EH (cell line): ENCODE measurements around the gene CEP131.
A peak's percentile ranks its signal among the peaks of the same experiment; 100 is the strongest.

Experiments used
- DNase-seq: peaks from one replicate; pipeline ENCODE4 v3.0.0-alpha.2; 2015; ENCODE audit warnings: low read depth

Gene CEP131

GRCh38 chr17:81222906-81223761, at the start of gene CEP131:
Gene CEP131 (minus strand): TSS chr17:81222965. CDS start chr17:81220056, 2,909 bp downstream.
- peak; percentile 98 for DNase-seq

GRCh38 chr17:81271226-81271625, 48.5 kb upstream of the CEP131 start:
- DNase-seq = no peak

- no peak for DNase-seq
Measured at GRCh38 chr17:81270279-81270678, 47.5 kb upstream of the CEP131 start.

DNA sequence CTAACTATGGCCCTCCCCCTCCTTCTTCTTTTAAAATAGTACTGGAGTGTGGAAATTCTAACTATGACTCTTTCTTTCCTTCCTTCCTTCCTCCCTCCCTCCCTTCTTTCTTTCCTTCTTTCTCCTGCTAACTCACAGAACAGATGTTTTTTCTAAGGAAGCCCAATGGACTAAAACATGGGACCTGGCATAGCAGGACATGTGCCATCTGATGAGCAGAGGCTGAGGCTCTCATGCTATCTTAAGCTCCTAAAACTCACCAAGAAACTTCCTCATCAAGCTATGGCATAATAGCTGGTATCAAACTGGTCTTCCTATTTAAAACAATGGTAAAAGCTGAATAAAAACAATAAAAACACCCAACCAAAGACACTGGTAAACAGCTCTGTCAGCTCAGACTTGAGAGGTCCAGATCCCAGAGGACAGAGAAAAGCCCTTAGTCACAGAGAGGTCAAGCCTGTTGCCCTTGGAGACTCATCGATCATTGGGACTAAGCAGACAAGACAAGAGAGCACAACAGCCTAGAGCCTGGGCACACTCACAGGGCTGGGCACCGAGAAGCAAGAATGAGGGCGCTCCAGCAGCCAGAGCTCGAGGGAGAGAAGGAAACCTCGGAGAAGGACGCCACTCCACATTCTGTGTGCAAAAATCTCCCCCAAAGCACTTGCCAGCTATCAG, 44.8 kb upstream of the CEP131 start:
- no peak for DNase-seq

GRCh38 chr17:81265576-81265975, 42.8 kb upstream of the CEP131 start:
- no peak for DNase-seq

- no peak for DNase-seq
Measured at GRCh38 chr17:81264640-81265039, 41.9 kb upstream of the CEP131 start.

DNA sequence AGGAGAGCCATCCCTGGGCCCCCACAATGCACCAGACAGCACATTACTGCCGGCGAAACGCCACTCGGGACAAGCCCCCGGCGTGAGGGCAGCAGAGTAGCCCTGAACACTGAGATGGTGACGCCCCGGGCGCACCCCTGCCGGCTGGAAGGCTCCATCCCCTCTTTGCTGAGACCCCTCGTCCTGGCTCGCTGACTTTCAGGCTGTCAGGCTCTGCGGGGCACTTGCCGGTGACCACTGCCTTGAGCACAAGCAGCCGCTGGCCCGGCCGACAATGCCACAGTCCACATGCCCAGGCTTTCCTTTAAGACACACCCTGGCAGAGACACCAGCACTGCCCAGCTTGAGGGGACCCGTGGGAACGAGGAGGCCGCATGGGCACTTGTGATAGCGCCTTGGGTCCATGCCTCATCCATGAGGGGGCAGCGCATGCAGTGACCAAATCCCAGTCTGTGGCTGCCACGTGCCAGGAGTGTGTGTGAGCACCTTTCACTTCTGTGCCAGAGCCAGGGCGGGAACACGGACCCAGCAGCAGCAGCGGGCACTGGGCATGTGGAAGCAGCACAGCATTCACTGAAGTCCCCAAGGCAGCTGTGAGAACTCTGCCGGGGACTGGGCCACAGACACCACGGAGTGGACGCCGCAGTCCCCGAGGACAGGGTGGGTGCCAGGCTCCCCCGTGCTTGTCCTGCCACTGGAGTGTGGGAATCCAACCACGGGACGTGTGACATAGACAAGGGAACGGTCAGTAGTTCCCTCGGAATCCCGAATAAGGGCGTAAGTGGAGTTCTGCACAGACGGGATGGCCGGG, 40.8 kb upstream of the CEP131 start:
- DNase-seq = no peak

- DNase-seq = no peak
Measured at GRCh38 chr17:81261582-81262336, 39.0 kb upstream of the CEP131 start.

- no peak for DNase-seq
Measured at GRCh38 chr17:81261096-81261495, 38.3 kb upstream of the CEP131 start.

GRCh38 chr17:81260641-81261040, 37.9 kb upstream of the CEP131 start:
- no peak for DNase-seq

DNA sequence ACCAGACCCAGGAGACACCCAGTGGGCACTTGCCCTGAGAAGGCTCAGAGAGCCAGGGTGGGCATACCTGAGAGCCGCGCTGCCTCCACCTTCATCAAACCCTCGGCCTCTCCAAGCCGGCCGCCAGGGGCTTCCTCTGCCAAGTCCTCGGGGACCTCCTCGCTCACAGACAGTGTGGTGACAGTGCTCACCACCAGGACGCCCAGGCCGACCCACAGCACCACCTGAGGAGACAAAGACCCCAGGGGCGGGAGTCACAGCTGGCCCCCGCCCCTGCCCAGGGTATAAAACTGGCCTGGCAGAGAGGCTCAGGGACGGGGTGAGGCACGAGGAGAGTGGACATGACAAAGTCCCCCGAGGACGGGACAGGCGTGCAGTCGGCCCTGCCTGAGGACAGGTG, 37.4 kb upstream of the CEP131 start:
- DNase-seq = no peak

DNA sequence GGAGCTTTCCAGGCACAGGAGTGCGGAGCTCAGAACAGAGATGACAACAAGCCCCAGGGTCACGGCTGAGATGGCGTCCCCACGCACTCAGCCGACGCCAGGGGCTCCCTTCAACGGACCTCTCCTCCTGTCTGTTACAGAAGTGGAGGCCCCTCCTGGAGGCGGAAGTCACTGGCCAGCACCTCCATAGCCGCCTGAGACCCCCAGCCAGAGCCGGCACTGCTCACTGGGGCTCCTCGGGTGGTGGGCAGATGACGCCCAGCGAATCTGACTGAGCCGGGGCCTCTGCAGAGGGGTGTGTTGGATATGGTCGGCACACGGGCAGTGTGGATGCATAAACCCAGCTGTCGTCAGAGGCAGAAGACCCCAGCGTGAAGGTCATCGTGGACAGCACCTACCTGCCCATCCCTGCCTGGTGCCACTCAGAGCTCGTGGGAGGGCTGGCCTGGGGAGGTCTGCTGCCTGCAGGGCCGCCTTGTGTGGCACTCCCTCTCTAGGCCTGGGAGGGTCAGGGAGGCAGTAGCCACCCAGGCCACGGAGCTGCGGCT, 36.4 kb upstream of the CEP131 start:
- no peak for DNase-seq

DNA sequence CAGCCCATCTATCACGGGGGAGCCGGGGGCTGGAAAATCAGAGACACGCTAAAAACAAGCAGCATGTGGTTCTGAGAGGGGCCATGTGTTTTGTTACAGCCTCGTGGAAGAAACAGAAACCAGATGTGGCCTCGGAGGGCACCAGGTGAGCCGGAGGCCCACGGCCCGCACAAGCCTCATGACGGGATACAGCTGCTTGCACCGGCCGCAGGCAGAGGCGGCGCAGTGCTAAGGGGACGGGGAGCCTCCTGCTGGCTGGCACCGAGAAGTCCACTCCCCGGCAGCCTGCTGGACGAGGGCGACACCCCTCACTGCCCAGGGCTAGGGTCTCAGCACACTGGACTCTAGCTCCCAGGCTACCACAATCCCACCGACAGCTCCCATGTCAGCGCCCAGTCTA, 35.5 kb upstream of the CEP131 start:
- DNase-seq = no peak

DNA sequence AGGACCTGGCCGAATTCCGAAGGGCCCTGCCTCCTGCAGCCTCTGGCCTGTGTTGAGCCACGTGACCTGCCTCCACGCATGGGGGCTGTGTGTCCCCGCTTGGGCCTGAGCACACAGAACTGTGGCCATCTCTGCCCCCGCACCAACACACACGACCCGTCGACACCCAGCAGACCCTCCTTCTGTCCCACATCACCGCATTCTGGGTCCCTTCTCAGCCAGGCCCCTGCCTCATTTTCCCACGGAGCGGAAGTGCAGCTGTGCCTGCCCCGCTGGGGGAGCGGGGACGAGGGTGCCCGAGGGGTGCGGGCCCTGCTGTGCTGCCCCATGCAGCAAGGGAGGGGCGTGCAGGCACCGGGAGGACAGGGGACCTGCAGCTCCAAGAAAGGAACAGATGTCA, 34.8 kb upstream of the CEP131 start:
- no peak for DNase-seq

- peak; percentile 25 for DNase-seq
Measured at GRCh38 chr17:81256616-81257015, 33.9 kb upstream of the CEP131 start.

GRCh38 chr17:81254955-81255717, 32.4 kb upstream of the CEP131 start:
- peak; percentile 81 for DNase-seq

DNA sequence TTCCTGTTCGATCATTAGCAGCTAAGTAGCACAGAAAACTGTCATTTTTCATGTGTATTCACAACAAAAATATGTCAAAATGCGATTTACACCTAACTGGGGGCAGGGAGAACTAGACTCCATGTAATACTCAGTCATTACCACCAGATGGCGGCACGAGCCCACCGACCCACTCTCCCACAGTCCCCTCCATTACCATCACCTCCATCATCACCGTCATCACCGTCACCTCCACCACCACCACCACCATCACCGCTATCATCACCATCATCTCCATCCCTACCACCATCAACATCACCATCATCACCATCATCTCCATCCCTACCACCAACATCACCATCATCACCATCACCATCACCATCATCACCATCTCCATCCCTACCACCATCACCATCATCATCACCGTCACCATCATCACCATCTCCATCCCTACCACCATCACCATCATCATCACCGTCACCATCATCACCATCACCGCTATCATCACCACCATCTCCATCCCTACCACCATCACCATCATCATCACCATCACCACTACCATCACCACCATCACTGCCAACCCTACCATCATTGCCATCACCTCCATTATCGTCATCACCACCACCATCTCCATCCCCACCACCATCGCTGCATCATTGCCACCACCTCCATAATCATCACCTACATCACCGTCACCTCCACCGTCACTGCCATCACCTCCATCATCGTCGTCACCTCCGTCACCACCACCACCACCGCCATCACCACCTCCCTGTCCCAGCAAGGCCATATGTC, 30.8 kb upstream of the CEP131 start:
- DNase-seq = peak; percentile 49

- no peak for DNase-seq
Measured at GRCh38 chr17:81252987-81253329, 30.2 kb upstream of the CEP131 start.

DNA sequence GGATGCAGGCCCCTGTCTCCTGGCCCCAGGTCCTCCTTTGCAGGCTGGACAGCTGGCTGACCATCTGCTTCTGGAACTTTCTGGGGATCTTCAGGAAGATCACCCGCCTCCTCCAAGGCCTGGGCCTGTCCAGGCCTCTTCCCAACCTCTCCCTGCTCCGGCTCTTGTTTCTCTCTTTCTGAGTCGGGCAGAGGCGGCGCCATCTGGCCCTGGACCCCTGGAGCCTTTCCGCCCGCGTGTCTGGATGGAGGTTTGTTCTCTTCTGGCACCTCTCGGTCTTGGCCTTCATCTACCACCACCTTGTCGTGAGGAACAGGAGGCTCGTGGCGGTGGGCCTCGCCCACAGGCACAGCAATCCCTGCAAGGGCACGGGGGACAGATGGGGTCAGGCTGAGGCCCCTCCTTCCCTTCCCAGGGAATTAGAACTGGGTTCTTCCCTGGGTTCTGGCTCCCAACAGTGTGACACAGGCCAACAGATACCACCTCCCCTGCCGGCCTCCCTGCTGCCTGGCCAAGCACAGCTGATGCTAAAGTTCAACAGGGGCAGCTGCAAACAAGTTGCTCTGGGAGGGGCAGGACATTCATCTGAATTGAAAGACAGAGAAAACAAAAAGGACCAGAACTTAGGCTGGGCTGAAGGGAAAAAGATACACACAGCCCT, 29.7 kb upstream of the CEP131 start:
- no peak for DNase-seq
